ENCODE data around the gene PRDM16.

DNA sequence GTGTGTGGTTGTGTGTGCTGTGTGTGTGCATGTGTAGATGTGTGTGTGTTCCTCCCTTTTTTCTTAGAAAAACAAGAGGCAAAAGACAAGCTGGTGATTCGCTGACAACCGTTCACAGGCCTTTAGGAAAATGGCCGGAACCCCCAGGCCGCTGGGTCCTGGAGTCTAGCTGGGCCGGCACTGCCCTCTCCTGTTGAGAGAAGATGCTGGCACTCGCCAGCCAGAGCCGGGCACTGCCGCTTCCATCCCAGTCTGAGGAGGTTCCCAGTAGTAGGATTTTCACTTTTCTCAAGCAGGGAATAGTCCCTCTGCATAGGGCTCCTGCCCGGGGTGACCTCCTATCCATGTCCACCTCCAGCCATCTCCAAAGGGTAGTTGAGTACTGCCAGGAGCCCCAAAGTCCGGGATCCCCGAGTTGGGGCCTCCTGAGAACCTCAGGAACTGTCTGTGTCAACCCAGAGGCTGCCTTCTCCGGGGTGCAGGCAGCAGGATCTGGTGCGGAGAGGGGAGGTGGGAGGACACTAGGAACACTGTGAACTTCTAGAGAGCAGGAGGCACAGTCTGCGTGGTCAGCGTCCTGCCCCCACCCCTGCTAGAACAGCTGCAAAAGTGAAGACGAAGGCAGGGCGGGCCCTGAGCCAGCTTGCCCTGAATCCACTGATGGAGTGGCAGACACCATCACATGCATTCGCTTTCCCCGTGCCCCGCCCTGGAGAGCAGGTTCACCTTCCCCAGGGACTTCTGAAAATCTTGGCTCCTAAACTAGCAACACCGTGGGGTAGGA, 341.3 kb downstream of the PRDM16 start:
- TF ChIP-seq, protein P1, sequence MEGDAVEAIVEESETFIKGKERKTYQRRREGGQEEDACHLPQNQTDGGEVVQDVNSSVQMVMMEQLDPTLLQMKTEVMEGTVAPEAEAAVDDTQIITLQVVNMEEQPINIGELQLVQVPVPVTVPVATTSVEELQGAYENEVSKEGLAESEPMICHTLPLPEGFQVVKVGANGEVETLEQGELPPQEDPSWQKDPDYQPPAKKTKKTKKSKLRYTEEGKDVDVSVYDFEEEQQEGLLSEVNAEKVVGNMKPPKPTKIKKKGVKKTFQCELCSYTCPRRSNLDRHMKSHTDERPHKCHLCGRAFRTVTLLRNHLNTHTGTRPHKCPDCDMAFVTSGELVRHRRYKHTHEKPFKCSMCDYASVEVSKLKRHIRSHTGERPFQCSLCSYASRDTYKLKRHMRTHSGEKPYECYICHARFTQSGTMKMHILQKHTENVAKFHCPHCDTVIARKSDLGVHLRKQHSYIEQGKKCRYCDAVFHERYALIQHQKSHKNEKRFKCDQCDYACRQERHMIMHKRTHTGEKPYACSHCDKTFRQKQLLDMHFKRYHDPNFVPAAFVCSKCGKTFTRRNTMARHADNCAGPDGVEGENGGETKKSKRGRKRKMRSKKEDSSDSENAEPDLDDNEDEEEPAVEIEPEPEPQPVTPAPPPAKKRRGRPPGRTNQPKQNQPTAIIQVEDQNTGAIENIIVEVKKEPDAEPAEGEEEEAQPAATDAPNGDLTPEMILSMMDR (conservative IDR thresholded peaks at IDR 0.05 in 1 of 2, IDR thresholded peaks at IDR 0.05 in 1 of 2; ENCODE audit: extremely low read depth in 1 of 2, insufficient read depth in 1 of 2, low read depth in 1 of 2, low read length in 2 of 2) = peak; percentile 6 to 59
- TF ChIP-seq EZH2 (IDR thresholded peaks at IDR 0.05; ENCODE audit: borderline replicate concordance, low read length) = no peak
